Thyroid gland (tissue), 4 donors: Measurements from ENCODE around the gene IFT122.

ENCODE experiments used
- CTCF ChIP-seq, 6 experiments: fragments of 200-600 bp in 3 of 6; fragments of 450-650 bp in 3 of 6; sonication (generic) in 3 of 6; IDR thresholded peaks; one replicate each; pipeline ENCODE4 v1.5.1; 2016 to 2019; ENCODE audit warnings: antibody characterized with exemption in 6 of 6, mild to moderate bottlenecking in 2 of 6, inconsistent platforms in 1 of 6, moderate library complexity in 1 of 6
- POLR2A ChIP-seq, 2 donors: fragments of 450-650 bp; IDR thresholded peaks; one replicate each; pipeline ENCODE4 v1.6.1; 2017; ENCODE audit warnings: antibody characterized with exemption in 2 of 2, mild to moderate bottlenecking in 2 of 2, moderate library complexity in 1 of 2

- TF ChIP-seq CTCF (IDR thresholded peaks at IDR 0.05) (no peak), POLR2A (IDR thresholded peaks at IDR 0.05) (no peak)
These were observed 36.6 kb downstream of the IFT122 start for GRCh38 chr3:129476586-129476985.
